Spleen (tissue), 7 donors: ENCODE measurements around the gene ALDH1A1.

Experiments
- CTCF ChIP-seq, 11 experiments: fragments of 200-600 bp in 7 of 11; fragments of 450-650 bp in 4 of 11; sonication (generic) in 4 of 11; IDR thresholded peaks in 8 of 11; conservative IDR thresholded peaks in 3 of 11; 1 replicate in 7 of 11; 2 replicates in 4 of 11; pipeline versions ENCODE4 v1.4.0 to v1.8.0; 2016 to 2021; ENCODE audit warnings: antibody characterized with exemption in 11 of 11, inconsistent platforms in 4 of 11, mild to moderate bottlenecking in 1 of 11
- POLR2AphosphoS5 ChIP-seq, 3 donors: sonication (generic); formaldehyde crosslinking; IDR thresholded peaks; one replicate each; pipeline ENCODE4 v1.5.1; 2017; ENCODE audit warnings: antibody characterized with exemption in 3 of 3
- donor health status: DM: no; HTN: no; CAD: no; lungs with moderate emphysema.
- donor health status: DM: no; HTN: no; CAD: no.
- donor health status: DM: no; HTN: no; CAD: no.

- no peak for TF ChIP-seq POLR2AphosphoS5 (IDR thresholded peaks at IDR 0.05)
- no peak for TF ChIP-seq CTCF (IDR thresholded peaks at IDR 0.05 in 8 of 11, conservative IDR thresholded peaks at IDR 0.05 in 3 of 11)
Observed at GRCh38 chr9:72971411-72971810, 18.6 kb upstream of the ALDH1A1 start.
